Kidney epithelial cell (primary cell): ENCODE data around the gene ATP6V0D1. TPM values are rescaled to one million over a fixed set of nuclear protein-coding genes. Genes with fewer than 3 reads are reported as not detected.

Experiments
- DNase-seq: peaks from one replicate; pipeline ENCODE4 v3.0.0-alpha.2; 2010; ENCODE audit warnings: low read depth
- H3K27me3 ChIP-seq: 2 replicates; pipeline ENCODE4 v1.6.0; 2011; ENCODE audit warnings: low read length; ENCODE audit not compliant: control insufficient read depth, insufficient read depth
- H3K36me3 ChIP-seq: 2 replicates; pipeline ENCODE4 v1.5.1; 2011; ENCODE audit warnings: low read length; ENCODE audit not compliant: control insufficient read depth, insufficient read depth
- H3K4me3 ChIP-seq: 2 replicates; pipeline ENCODE4 v1.5.1; 2011; ENCODE audit warnings: low read depth, mild to moderate bottlenecking, control low read depth, low read length
- total RNA-seq: library from RNA; depleted of rRNA; stranded (reverse); fragments of >200 nt; gene quantifications from 2 replicates; pipeline ENCODE4 v1.2.3, GENCODE V29; 2015
- TF ChIP-seq, protein P1 (sequence below): IDR thresholded peaks from 2 replicates; pipeline ENCODE4 v1.5.1; 2011; ENCODE audit warnings: mild to moderate bottlenecking, moderate library complexity, low read length, control low read depth, inconsistent platforms; ENCODE audit not compliant: insufficient read depth, poor library complexity, severe bottlenecking

The ATP6V0D1 gene
- total RNA-seq, 1 donor from 2014 or later, result 157 TPM

DNA sequence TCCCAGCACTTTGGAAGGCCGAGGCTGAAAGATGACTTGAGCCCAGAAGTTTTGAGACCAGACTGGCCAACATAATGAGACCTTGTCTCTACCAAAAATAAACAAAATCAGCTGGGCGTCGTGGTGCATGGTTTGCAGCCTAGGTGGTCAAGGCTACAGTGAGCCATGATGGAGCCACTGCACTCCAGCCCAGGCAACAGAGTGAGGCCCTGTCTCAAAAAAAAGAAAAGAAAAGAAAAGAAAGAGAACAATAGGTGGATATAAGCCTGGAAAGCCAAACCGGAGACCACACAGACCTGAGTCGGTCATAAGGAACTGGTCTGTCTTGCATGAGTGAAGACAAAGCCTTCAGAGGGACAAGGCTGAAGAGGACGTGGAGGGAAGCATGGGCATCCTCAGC lies 14.4 kb downstream of the ATP6V0D1 start:
- Histone ChIP-seq H3K36me3 (no peaks in the 10 kb centered on the region), H3K4me3 (no peak overlapping the region), H3K27me3 (no peaks in the 10 kb centered on the region)
- TF ChIP-seq, protein P1, sequence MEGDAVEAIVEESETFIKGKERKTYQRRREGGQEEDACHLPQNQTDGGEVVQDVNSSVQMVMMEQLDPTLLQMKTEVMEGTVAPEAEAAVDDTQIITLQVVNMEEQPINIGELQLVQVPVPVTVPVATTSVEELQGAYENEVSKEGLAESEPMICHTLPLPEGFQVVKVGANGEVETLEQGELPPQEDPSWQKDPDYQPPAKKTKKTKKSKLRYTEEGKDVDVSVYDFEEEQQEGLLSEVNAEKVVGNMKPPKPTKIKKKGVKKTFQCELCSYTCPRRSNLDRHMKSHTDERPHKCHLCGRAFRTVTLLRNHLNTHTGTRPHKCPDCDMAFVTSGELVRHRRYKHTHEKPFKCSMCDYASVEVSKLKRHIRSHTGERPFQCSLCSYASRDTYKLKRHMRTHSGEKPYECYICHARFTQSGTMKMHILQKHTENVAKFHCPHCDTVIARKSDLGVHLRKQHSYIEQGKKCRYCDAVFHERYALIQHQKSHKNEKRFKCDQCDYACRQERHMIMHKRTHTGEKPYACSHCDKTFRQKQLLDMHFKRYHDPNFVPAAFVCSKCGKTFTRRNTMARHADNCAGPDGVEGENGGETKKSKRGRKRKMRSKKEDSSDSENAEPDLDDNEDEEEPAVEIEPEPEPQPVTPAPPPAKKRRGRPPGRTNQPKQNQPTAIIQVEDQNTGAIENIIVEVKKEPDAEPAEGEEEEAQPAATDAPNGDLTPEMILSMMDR, result no peak
- no peak for DNase-seq

DNA sequence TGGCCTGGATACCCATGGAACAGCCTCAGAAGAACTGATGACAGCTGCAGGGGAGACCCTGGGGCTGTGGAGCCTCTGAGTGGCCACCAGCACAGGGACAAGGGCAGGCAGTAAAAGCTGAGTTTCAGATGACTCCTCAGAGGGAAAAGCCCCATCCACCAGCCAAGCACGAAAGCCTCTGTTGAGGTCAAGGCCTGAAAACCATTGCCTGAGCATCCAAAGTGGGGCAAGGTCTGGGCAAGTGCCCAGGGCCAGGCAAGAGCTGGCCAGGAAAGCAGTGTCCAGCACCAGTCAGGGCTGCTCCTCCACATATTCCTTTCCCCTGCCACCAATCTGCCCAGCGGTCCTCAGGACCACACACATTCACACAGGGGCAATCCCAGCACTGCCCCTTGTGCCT lies 16.4 kb downstream of the ATP6V0D1 start:
- TF ChIP-seq, protein P1, result no peak
- Histone ChIP-seq H3K4me3 (no peak overlapping the region), H3K36me3 (no peaks in the 10 kb centered on the region), H3K27me3 (no peaks in the 10 kb centered on the region)
- no peak for DNase-seq

GRCh38 chr16:67463691-67464090 lies 17.3 kb downstream of the ATP6V0D1 start:
- Histone ChIP-seq H3K4me3 (no peak overlapping the region), H3K36me3 (no peaks in the 10 kb centered on the region), H3K27me3 (no peaks in the 10 kb centered on the region)
- DNase-seq, result no peak
- TF ChIP-seq, protein P1, result no peak

GRCh38 chr16:67463059-67463458 lies 17.9 kb downstream of the ATP6V0D1 start:
- TF ChIP-seq, protein P1, result no peak
- Histone ChIP-seq H3K27me3 (no peaks in the 10 kb centered on the region), H3K36me3 (no peaks in the 10 kb centered on the region), H3K4me3 (no peak overlapping the region)
- DNase-seq, result no peak

DNA sequence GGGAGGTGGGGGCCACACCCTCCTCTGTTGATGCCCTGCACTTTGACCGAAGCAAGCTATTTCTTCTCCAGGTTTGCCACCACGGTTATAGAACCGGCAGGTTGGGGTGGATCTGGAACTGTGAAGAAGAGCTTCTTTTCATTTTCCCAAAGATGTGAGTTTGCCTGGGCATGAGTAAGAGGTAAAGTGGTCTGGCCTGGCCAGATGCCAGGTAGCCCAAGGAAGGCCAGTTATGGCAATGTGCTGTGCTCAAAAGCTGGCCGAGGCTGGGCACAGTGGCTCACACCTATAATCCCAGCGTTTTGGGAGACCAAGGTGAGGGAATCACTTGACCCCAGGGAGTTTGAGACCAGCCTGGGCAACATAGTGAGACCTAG lies 18.7 kb downstream of the ATP6V0D1 start:
- no peak for DNase-seq
- TF ChIP-seq, protein P1, result no peak
- no peaks in the 10 kb centered on the region for H3K27me3 ChIP-seq
- no peak overlapping the region for H3K4me3 ChIP-seq
- H3K36me3 ChIP-seq, result no peaks in the 10 kb centered on the region

GRCh38 chr16:67461600-67462278 lies 19.2 kb downstream of the ATP6V0D1 start:
- DNase-seq, result no peak
- H3K36me3 ChIP-seq, result no peaks in the 10 kb centered on the region
- no peak overlapping the region for H3K4me3 ChIP-seq
- no peaks in the 10 kb centered on the region for H3K27me3 ChIP-seq
- TF ChIP-seq, protein P1, result no peak
